IMR-90 (cell line): ENCODE results near the gene TMED10.

Source experiments
- BHLHE40 ChIP-seq: fragments of 150-350 bp; IDR thresholded peaks from 2 replicates; pipeline ENCODE4 v1.6.1; 2016; ENCODE audit warnings: mild to moderate bottlenecking, low read depth, low read length
- CTCF ChIP-seq: conservative IDR thresholded peaks from 2 replicates; pipeline ENCODE4 v1.5.1; 2012; ENCODE audit warnings: mild to moderate bottlenecking, low read depth, low read length, improper control_type of control experiment
- FOS ChIP-seq: fragments of 150-350 bp; IDR thresholded peaks from 2 replicates; pipeline ENCODE4 v1.6.1; 2016; ENCODE audit warnings: low read depth, low read length
- MAFK ChIP-seq: IDR thresholded peaks from 2 replicates; pipeline ENCODE4 v1.6.1; 2012; ENCODE audit warnings: low read depth, low read length, improper control_type of control experiment
- MAZ ChIP-seq: IDR thresholded peaks from 2 replicates; pipeline ENCODE4 v1.6.1; 2012; ENCODE audit warnings: low read depth, mild to moderate bottlenecking, low read length, improper control_type of control experiment, moderate library complexity, borderline replicate concordance
- MXI1 ChIP-seq: IDR thresholded peaks from 2 replicates; pipeline ENCODE4 v1.6.1; 2012; ENCODE audit warnings: low read depth, mild to moderate bottlenecking, low read length, moderate library complexity, borderline replicate concordance
- POLR2A ChIP-seq: IDR thresholded peaks from 2 replicates; pipeline ENCODE4 v1.6.1; 2012; ENCODE audit warnings: mild to moderate bottlenecking, low read depth, low read length
- RAD21 ChIP-seq: IDR thresholded peaks from 2 replicates; pipeline ENCODE4 v1.6.1; 2012; ENCODE audit warnings: low read length, improper control_type of control experiment
- RCOR1 ChIP-seq: IDR thresholded peaks from 2 replicates; pipeline ENCODE4 v1.6.1; 2012; ENCODE audit warnings: mild to moderate bottlenecking, low read length, improper control_type of control experiment; ENCODE audit not compliant: insufficient replicate concordance
- RFX5 ChIP-seq: IDR thresholded peaks from 2 replicates; pipeline ENCODE4 v1.8.0; 2012; ENCODE audit warnings: low read depth, mild to moderate bottlenecking, low read length, moderate library complexity
- SMC3 ChIP-seq: fragments of 150-350 bp; IDR thresholded peaks from 2 replicates; pipeline ENCODE4 v1.6.1; 2016; ENCODE audit warnings: low read depth, mild to moderate bottlenecking, antibody characterized with exemption, low read length, moderate library complexity
- USF2 ChIP-seq: fragments of 150-350 bp; IDR thresholded peaks from 2 replicates; pipeline ENCODE4 v1.6.1; 2017; ENCODE audit warnings: mild to moderate bottlenecking, antibody characterized with exemption, low read length, low read depth

- no peak for TF ChIP-seq CTCF
- TF ChIP-seq SMC3: no peak
- no peak for TF ChIP-seq POLR2A
- TF ChIP-seq BHLHE40: no peak
- peak; percentile 25; the same call in 1 of the 2 replicates for TF ChIP-seq MAFK
- TF ChIP-seq MXI1: no peak
- TF ChIP-seq FOS: no peak
- TF ChIP-seq MAZ: no peak
- TF ChIP-seq RCOR1: no peak
- TF ChIP-seq RAD21: no peak
- TF ChIP-seq USF2: no peak
- TF ChIP-seq RFX5: no peak
These were observed 88.3 kb downstream of the TMED10 start for GRCh38 chr14:75088153-75088552.
